ENCODE results near the gene SGSH. TPM values are rescaled to one million over a fixed set of nuclear protein-coding genes. Genes with fewer than 3 reads are reported as not detected.

SGSH gene
- total RNA-seq, 1 donor from 2014 or later: 71.0 TPM

GRCh38 chr17:80251966-80252365 lies 31.8 kb upstream of the SGSH start:
- Mint-ChIP-seq H3K36me3 (ENCODE audit: unreplicated experiment) (peaks cover 5% of the 10 kb centered on the region), H3K4me1 (ENCODE audit: unreplicated experiment) (peaks cover 19% of the 10 kb centered on the region), H3K27me3 (ENCODE audit: unreplicated experiment) (no peaks in the 10 kb centered on the region), H3K9me3 (ENCODE audit: unreplicated experiment) (no peaks in the 10 kb centered on the region), H3K27ac (ENCODE audit: unreplicated experiment) (no peak overlapping the region), H3K4me3 (ENCODE audit: unreplicated experiment) (no peak overlapping the region)
- TF ChIP-seq, protein P1, sequence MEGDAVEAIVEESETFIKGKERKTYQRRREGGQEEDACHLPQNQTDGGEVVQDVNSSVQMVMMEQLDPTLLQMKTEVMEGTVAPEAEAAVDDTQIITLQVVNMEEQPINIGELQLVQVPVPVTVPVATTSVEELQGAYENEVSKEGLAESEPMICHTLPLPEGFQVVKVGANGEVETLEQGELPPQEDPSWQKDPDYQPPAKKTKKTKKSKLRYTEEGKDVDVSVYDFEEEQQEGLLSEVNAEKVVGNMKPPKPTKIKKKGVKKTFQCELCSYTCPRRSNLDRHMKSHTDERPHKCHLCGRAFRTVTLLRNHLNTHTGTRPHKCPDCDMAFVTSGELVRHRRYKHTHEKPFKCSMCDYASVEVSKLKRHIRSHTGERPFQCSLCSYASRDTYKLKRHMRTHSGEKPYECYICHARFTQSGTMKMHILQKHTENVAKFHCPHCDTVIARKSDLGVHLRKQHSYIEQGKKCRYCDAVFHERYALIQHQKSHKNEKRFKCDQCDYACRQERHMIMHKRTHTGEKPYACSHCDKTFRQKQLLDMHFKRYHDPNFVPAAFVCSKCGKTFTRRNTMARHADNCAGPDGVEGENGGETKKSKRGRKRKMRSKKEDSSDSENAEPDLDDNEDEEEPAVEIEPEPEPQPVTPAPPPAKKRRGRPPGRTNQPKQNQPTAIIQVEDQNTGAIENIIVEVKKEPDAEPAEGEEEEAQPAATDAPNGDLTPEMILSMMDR (IDR thresholded peaks at IDR 0.05): no peak
- no peak for DNase-seq (ENCODE audit: extremely low spot score, unreplicated experiment)

GRCh38 chr17:80248894-80249710 lies 29.0 kb upstream of the SGSH start:
- Mint-ChIP-seq H3K9me3 (ENCODE audit: unreplicated experiment) (no peaks in the 10 kb centered on the region), H3K27ac (ENCODE audit: unreplicated experiment) (no peak overlapping the region), H3K36me3 (ENCODE audit: unreplicated experiment) (peaks cover 13% of the 10 kb centered on the region), H3K4me3 (ENCODE audit: unreplicated experiment) (no peak overlapping the region), H3K4me1 (ENCODE audit: unreplicated experiment) (peaks cover 5% of the 10 kb centered on the region), H3K27me3 (ENCODE audit: unreplicated experiment) (no peaks in the 10 kb centered on the region)
- DNase-seq (ENCODE audit: extremely low spot score, unreplicated experiment): no peak
- TF ChIP-seq, protein P1 (IDR thresholded peaks at IDR 0.05): no peak

- H3K9me3 Mint-ChIP-seq (ENCODE audit: unreplicated experiment): no peaks in the 10 kb centered on the region
- H3K27me3 Mint-ChIP-seq (ENCODE audit: unreplicated experiment): no peaks in the 10 kb centered on the region
- H3K27ac Mint-ChIP-seq (ENCODE audit: unreplicated experiment): no peak overlapping the region
- H3K36me3 Mint-ChIP-seq (ENCODE audit: unreplicated experiment): peaks cover 13% of the 10 kb centered on the region
- no peaks in the 10 kb centered on the region for H3K4me1 Mint-ChIP-seq (ENCODE audit: unreplicated experiment)
- TF ChIP-seq, protein P1 (IDR thresholded peaks at IDR 0.05): no peak
- no peak overlapping the region for H3K4me3 Mint-ChIP-seq (ENCODE audit: unreplicated experiment)
- DNase-seq (ENCODE audit: extremely low spot score, unreplicated experiment): no peak
These were observed 28.1 kb upstream of the SGSH start for GRCh38 chr17:80248001-80248893.

DNA sequence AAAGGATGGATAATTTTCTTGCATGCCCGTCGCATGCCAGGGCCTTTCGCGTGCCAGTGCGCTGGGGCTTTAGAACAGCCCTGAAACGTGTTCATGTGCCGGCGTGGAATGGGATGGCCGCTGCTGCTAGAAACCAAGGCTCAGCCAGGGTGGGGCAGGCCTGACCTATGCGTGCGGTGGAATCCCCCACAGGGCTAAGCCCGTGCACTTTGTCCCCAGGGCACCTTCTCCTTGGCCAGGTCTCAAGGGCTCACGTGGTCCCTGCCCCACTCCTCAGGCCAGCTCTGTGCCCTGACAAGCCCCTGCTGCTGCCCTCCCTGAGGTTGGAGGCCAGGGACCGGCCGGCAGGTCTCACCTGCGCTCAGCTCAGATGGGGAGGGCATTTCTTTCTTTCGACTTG lies 27.4 kb upstream of the SGSH start:
- no peak for DNase-seq (ENCODE audit: extremely low spot score, unreplicated experiment)
- Mint-ChIP-seq H3K9me3 (ENCODE audit: unreplicated experiment) (no peaks in the 10 kb centered on the region), H3K4me3 (ENCODE audit: unreplicated experiment) (no peak overlapping the region), H3K36me3 (ENCODE audit: unreplicated experiment) (peaks cover 19% of the 10 kb centered on the region), H3K27ac (ENCODE audit: unreplicated experiment) (no peak overlapping the region), H3K4me1 (ENCODE audit: unreplicated experiment) (no peaks in the 10 kb centered on the region), H3K27me3 (ENCODE audit: unreplicated experiment) (no peaks in the 10 kb centered on the region)
- TF ChIP-seq, protein P1 (IDR thresholded peaks at IDR 0.05): no peak

DNA sequence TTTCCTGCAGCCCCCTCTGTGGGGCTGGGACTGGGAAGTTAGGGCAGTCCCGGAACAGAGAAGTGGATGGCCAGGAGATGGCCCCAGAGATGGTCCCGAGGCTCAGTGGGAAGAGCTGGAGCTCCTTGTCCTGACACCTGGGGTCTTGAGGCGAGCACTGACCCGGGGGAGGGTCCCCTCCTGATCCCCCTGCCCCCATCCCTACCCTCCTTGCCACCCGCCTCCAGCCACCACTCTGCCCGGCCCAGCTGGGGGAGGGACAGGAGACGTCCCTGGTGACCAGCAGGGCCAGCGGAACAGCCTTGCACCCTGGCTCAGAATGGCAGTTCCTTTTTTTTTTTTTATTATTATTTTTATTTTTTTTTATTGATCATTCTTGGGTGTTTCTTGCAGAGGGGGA lies 26.6 kb upstream of the SGSH start:
- Mint-ChIP-seq H3K27me3 (ENCODE audit: unreplicated experiment) (no peaks in the 10 kb centered on the region), H3K9me3 (ENCODE audit: unreplicated experiment) (no peaks in the 10 kb centered on the region), H3K36me3 (ENCODE audit: unreplicated experiment) (peaks cover 21% of the 10 kb centered on the region), H3K27ac (ENCODE audit: unreplicated experiment) (no peak overlapping the region), H3K4me3 (ENCODE audit: unreplicated experiment) (no peak overlapping the region), H3K4me1 (ENCODE audit: unreplicated experiment) (no peaks in the 10 kb centered on the region)
- TF ChIP-seq, protein P1 (IDR thresholded peaks at IDR 0.05): no peak
- no peak for DNase-seq (ENCODE audit: extremely low spot score, unreplicated experiment)
